ENCODE measurements around the gene ITIH3. TPM values are rescaled to one million over a fixed set of nuclear protein-coding genes. Genes with fewer than 3 reads are reported as not detected.

The ITIH3 gene
- total RNA-seq, 4 donors from 2014 or later, result 0.89 to 12.8 (median 1.4) TPM

DNA sequence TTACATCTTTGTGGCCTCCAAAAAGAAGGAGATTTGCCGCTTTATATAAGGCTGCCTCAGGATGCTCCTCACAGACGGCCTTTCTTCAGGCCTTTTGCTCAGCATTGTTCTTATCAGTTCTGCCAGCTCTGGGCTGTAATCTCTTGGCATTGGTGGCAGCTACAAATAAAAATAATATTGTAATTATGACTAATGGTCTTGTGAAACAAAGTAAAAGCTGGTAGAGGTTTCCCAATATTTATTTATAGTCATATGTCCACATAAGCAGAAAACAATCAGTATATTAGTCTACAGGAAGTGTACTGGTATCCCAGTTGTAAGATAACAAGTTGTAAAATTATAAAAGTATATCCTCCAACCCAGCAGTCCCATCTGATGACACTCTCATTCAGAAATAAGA, 31.1 kb upstream of the ITIH3 start:
- no peak for DNase-seq

GRCh38 chr3:52769786-52770455, 24.7 kb upstream of the ITIH3 start:
- Histone ChIP-seq H3K4me1 (peaks cover 12% of the 10 kb centered on the region in 2 donors), H3K4me3 (replicated peaks in 1 of 3) (peak overlapping the region in 2 of 3 donors; percentile 86 to 87), H3K9me3 (no peaks in the 10 kb centered on the region), H3K27ac (peak overlapping the region in 1 of 3 donors; percentile 60), H3K36me3 (peaks cover 12 to 15% of the 10 kb centered on the region in 2 donors), H3K27me3 (no peaks in the 10 kb centered on the region)
- TF ChIP-seq, protein P1, sequence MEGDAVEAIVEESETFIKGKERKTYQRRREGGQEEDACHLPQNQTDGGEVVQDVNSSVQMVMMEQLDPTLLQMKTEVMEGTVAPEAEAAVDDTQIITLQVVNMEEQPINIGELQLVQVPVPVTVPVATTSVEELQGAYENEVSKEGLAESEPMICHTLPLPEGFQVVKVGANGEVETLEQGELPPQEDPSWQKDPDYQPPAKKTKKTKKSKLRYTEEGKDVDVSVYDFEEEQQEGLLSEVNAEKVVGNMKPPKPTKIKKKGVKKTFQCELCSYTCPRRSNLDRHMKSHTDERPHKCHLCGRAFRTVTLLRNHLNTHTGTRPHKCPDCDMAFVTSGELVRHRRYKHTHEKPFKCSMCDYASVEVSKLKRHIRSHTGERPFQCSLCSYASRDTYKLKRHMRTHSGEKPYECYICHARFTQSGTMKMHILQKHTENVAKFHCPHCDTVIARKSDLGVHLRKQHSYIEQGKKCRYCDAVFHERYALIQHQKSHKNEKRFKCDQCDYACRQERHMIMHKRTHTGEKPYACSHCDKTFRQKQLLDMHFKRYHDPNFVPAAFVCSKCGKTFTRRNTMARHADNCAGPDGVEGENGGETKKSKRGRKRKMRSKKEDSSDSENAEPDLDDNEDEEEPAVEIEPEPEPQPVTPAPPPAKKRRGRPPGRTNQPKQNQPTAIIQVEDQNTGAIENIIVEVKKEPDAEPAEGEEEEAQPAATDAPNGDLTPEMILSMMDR (IDR thresholded peaks at IDR 0.05), result no peak
- no peak for TF ChIP-seq POLR2A (IDR thresholded peaks at IDR 0.05)
- WGBS, 2 donors, result 17 to 19% methylated on average over 13 of the region's 13 CpGs
- intact Hi-C loops (cut with DNase I), result no loop called here
- DNase-seq, result no peak

More for the DNA sequence above, 31.1 kb upstream of the ITIH3 start:
- Histone ChIP-seq H3K27ac (no peak overlapping the region), H3K9me3 (no peaks in the 10 kb centered on the region), H3K27me3 (no peaks in the 10 kb centered on the region), H3K36me3 (peaks cover 36 to 60% of the 10 kb centered on the region in 2 donors), H3K4me3 (replicated peaks in 1 of 3) (no peak overlapping the region), H3K4me1 (no peaks in the 10 kb centered on the region)
- WGBS, 2 donors, result 91 to 97% methylated on average over 2 of the region's 2 CpGs
- TF ChIP-seq, protein P1 (IDR thresholded peaks at IDR 0.05), result no peak
- no peak for TF ChIP-seq POLR2A (IDR thresholded peaks at IDR 0.05)
- intact Hi-C loops (cut with DNase I), result no loop called here

- TF ChIP-seq POLR2A (IDR thresholded peaks at IDR 0.05), result peak in 1 of 2 donors; percentile 80
- TF ChIP-seq, protein P1 (IDR thresholded peaks at IDR 0.05), result peak in 1 of 6 experiments; percentile 22
- Histone ChIP-seq H3K27me3 (no peaks in the 10 kb centered on the region), H3K36me3 (peaks cover 5 to 7% of the 10 kb centered on the region in 2 donors), H3K4me3 (replicated peaks in 1 of 3) (peak within 1 kb of the TSS; percentile 51 to 87 (median 86)), H3K4me1 (peaks cover 12% of the 10 kb centered on the region in 2 donors), H3K9me3 (no peaks in the 10 kb centered on the region), H3K27ac (peak within 1 kb of the TSS; percentile 24 to 60 (median 46))
- DNase-seq, result peak; percentile 93 to 95
- intact Hi-C loops (cut with DNase I), result no loop called here
- WGBS, 2 donors, result 1% methylated on average over 26 to 40 of the region's 67 CpGs
Measured at GRCh38 chr3:52770496-52771333, 23.9 kb upstream of the ITIH3 start, which contains the start of gene NEK4. TSS of gene NEK4 (minus strand) at chr3:52770940. CDS start at chr3:52770746, 194 bp downstream.

GRCh38 chr3:52771334-52771681, 23.3 kb upstream of the ITIH3 start:
- Histone ChIP-seq H3K27me3 (no peaks in the 10 kb centered on the region), H3K27ac (peak overlapping the region in 2 of 3 donors; percentile 46 to 60), H3K4me3 (replicated peaks in 1 of 3) (peak overlapping the region in 2 of 3 donors; percentile 86 to 87), H3K36me3 (peaks cover 0 to 1% of the 10 kb centered on the region in 2 donors), H3K9me3 (no peaks in the 10 kb centered on the region), H3K4me1 (peaks cover 12% of the 10 kb centered on the region in 2 donors)
- 54 to 57% methylated on average over 5 of the region's 5 CpGs for WGBS, 2 donors
- TF ChIP-seq POLR2A (IDR thresholded peaks at IDR 0.05), result no peak
- TF ChIP-seq, protein P1 (IDR thresholded peaks at IDR 0.05), result no peak
- intact Hi-C loops (cut with DNase I), result no loop called here
- no peak for DNase-seq
